GM21717 (cell line): ENCODE measurements around the gene ANKS1B.
"Not testable (repeated sequence)": the region's sequence is repeated elsewhere in the genome, so short reads cannot be mapped to it uniquely, and the experiment has no call there.

ENCODE experiments used
- ATAC-seq: cut with Tn5 transposase; IDR thresholded peaks from one replicate; pipeline ENCODE4 v1.9.1; 2021; ENCODE audit warnings: mild to moderate bottlenecking, moderate library complexity; ENCODE audit not compliant: unreplicated experiment

Gene ANKS1B

GRCh38 chr12:99767809-99768208, 216.9 kb downstream of the ANKS1B start:
- ATAC-seq, result no peak

- no peak for ATAC-seq
Observed at GRCh38 chr12:99766408-99766807, 218.3 kb downstream of the ANKS1B start.

GRCh38 chr12:99765469-99766114, 219.1 kb downstream of the ANKS1B start:
- ATAC-seq, result no peak

- no peak for ATAC-seq
Observed at GRCh38 chr12:99759444-99759843, 225.3 kb downstream of the ANKS1B start.

DNA sequence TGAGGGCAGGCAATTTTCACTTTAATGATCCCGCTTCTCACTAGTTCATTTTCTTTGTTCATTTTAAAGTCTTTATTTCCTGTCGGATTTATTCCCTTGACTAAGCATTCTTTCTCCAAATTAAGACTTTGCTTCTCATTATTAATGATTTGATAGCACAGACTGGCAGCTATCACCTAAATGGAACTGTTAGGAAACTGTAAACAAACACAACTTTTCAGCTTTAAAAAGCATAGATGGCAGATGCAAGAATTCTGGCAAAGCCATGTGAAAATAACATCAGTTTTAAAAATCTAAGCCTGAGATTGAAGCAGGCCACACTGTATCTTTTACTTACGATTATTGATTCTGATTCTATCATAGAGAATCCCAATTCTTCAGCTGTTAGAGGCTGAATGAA, 225.7 kb downstream of the ANKS1B start:
- no peak for ATAC-seq

DNA sequence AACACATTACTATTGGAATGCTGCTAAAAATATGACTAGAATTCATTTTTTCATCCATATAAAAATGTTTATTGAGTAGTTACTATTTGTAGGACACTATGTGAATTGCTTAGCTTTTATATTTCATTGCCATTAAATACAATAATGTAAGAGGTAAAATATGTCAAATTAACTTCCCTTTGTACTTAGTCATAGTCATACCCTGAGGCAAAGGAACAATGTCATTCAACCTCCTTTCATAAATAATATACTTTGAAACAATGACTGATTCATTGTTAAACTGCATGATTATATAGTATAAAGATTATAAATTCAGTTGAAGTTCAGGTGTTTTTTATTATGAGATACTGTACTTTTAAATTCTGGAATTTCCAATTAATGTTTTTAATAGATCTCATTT, 232.0 kb downstream of the ANKS1B start:
- ATAC-seq, result no peak

GRCh38 chr12:99746538-99746937, 238.2 kb downstream of the ANKS1B start:
- ATAC-seq, result no peak

GRCh38 chr12:99745895-99746294, 238.8 kb downstream of the ANKS1B start:
- ATAC-seq, result no peak

DNA sequence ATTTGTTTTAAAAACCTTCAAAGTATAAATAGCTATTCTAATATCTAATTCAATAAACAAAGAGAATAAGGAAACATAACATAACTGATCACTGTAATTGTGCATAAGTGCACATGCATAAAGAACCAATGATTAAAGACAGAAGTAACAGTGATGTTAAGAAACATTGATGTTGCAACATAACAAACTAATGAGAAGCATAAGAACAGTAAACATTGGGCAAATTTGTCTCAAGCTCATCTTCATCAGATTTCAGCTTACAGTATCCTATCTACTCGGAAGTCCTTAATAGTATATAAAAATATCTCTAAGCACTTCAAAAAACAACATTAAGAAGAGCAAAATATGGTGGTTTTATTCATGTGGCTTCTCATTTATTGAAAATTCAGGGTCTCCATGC, 239.6 kb downstream of the ANKS1B start:
- no peak for ATAC-seq

GRCh38 chr12:99736760-99737269, 247.9 kb downstream of the ANKS1B start:
- ATAC-seq, result no peak

DNA sequence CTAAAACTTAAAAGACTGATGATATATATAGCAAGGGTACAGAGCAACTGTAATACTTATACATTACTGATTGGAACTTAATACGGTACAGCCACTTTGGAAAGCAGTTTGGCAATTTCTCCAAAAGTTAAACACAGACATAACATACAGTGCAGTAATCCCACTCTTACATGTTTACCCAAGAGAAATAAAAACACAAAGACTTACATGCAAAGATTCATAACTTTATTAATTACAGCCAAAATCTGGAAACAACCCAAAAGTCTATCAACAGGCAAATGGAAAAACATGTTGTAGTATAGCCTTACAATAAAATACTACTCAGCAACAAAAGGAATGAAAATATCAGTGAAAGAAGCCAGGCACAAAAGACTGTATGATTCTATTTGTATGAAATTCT, 252.6 kb downstream of the ANKS1B start:
- no peak for ATAC-seq

GRCh38 chr12:99722690-99723486, 261.8 kb downstream of the ANKS1B start:
- ATAC-seq, result no peak

GRCh38 chr12:99721715-99722275, 262.9 kb downstream of the ANKS1B start:
- ATAC-seq, result no peak

DNA sequence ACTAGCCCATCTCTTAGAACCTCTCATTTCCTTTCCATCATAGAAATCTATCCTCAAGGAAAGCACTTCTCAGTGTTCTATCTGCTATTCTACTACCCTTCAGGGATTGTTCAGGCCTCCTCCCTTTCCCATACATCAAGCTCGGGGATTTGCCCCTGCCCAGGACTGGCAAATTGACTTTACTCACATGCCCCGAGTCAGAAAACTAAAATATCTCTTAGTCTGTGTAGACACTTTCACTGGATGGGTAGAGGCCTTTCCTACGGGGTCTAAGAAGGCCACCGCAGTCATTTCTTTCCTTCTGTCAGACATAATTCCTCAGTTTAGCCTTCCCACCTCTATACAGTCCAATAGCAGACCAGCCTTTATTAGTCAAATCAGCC, 264.7 kb downstream of the ANKS1B start:
- ATAC-seq, result not testable (repeated sequence)

DNA sequence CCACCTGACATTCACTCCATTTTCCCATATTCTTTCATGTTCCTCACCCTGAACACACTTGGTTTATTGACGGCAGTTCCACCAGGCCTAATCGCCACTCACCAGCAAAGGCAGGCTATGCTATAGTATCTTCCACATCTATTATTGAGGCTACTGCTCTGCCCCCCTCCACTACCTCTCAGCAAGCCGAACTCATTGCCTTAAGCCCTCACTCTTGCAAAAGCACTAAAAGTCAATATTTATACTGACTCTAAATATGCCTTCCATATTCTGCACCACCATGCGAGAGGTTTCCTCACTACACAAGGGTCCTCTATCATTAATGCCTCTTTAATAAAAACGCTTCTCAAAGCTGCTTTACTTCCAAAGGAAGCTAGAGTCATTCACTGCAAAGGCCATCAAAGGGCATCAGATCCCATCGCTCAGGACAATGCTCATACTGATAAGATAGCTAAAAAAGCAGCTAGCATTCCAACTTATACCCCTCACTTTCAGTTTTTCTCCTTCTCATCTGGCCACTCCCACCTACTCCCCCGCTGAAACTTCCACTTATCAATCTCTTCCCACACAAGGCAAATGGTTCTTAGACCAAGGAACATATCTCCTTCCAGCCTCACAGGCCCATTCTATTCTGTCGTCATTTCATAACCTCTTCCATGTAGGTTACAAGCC, 265.2 kb downstream of the ANKS1B start:
- ATAC-seq, result not testable (repeated sequence)

- ATAC-seq, result not testable (repeated sequence)
Observed at GRCh38 chr12:99715841-99716510, 268.8 kb downstream of the ANKS1B start.

GRCh38 chr12:99714921-99715320, 269.8 kb downstream of the ANKS1B start:
- ATAC-seq, result not testable (repeated sequence)

DNA sequence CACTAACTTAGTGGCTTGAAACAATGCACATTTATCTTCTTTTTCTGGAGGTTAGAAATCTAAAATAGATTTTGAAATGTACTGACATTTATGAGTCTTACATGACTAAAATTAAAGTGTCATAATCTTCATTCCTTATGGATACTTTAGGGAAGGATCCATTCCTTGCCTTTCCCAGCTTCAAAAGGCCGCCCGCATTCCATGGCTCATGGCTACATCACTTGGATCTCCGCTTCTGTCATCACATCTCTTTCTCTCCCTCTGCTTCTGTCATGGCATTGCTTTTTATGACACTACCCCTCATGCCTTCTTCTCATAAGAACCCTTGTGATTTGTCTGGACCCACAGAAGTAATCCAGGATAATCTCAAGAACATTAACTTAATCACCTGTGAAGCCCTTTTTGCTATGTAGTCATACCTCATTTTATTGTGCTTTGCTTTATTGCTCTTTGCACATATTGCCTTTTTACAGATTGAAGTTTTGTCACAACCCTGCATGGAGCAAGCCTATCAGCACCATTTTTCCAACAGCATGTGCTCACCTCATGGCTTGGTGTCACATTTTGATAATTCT, 270.7 kb downstream of the ANKS1B start:
- no peak for ATAC-seq

GRCh38 chr12:99712281-99712680, 272.5 kb downstream of the ANKS1B start:
- no peak for ATAC-seq

DNA sequence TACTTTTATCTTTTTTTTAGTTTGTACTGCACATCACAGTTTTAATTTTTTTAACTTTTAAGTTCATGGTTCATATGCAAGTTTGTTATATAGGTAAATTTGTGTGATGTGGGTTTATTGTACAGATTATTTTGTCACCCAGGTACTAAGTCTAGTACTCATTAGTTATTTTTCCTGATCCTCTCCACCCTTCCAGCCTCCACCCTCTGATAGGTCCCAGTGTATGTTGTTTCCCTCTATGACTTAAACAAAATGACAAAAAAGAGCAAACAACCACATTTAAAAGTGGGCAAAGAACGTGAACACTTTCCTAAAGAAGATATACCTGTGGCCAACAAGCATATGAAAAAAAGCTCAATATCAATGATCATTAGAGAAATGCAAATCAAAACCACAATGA, 273.5 kb downstream of the ANKS1B start:
- no peak for ATAC-seq
